Sigmoid colon (tissue), 3 donors: ENCODE measurements around the gene DDX3X.

Source experiments
- CTCF ChIP-seq, 4 experiments: fragments of 450-650 bp in 3 of 4; fragments of 200-600 bp in 1 of 4; IDR thresholded peaks; one replicate each; pipeline ENCODE4 v1.5.1; 2016 to 2019; ENCODE audit warnings: antibody characterized with exemption in 4 of 4, mild to moderate bottlenecking in 3 of 4, moderate library complexity in 2 of 4
- POLR2A ChIP-seq, 2 donors: fragments of 450-650 bp; IDR thresholded peaks; one replicate each; pipeline ENCODE4 v1.6.1; 2016; ENCODE audit warnings: antibody characterized with exemption in 2 of 2, mild to moderate bottlenecking in 2 of 2, moderate library complexity in 2 of 2

- TF ChIP-seq CTCF (IDR thresholded peaks at IDR 0.05) (no peak), POLR2A (IDR thresholded peaks at IDR 0.05) (no peak)
Observed at GRCh38 chrX:41304178-41304577, 29.8 kb upstream of the DDX3X start.
